ENCODE measurements around the gene HMG20A. TPM values are rescaled to one million over a fixed set of nuclear protein-coding genes. Genes with fewer than 3 reads are reported as not detected.

Gene HMG20A
- polyA plus RNA-seq, 3 donors = 64.5 to 75.0 (median 74.2) TPM

GRCh38 chr15:77495838-77496596 lies 75.3 kb downstream of the HMG20A start:
- DNase-seq (ENCODE audit: low read depth in 3 of 3, low spot score in 2 of 3) = no peak

GRCh38 chr15:77496715-77497109 lies 76.0 kb downstream of the HMG20A start:
- no peak for DNase-seq (ENCODE audit: low read depth in 3 of 3, low spot score in 2 of 3)

- DNase-seq (ENCODE audit: low read depth in 3 of 3, low spot score in 2 of 3) = no peak
Observed at GRCh38 chr15:77497110-77497737, 76.5 kb downstream of the HMG20A start.

- no peak for DNase-seq (ENCODE audit: low read depth in 3 of 3, low spot score in 2 of 3)
Observed at GRCh38 chr15:77497942-77498361, 77.3 kb downstream of the HMG20A start.

- no peak for DNase-seq (ENCODE audit: low read depth in 3 of 3, low spot score in 2 of 3)
Observed at GRCh38 chr15:77499087-77499760, 78.5 kb downstream of the HMG20A start.

GRCh38 chr15:77500989-77501388 lies 80.3 kb downstream of the HMG20A start:
- no peak for DNase-seq (ENCODE audit: low read depth in 3 of 3, low spot score in 2 of 3)

GRCh38 chr15:77502379-77503095 lies 81.8 kb downstream of the HMG20A start:
- DNase-seq (ENCODE audit: low read depth in 3 of 3, low spot score in 2 of 3) = no peak

- no peak for DNase-seq (ENCODE audit: low read depth in 3 of 3, low spot score in 2 of 3)
Observed at GRCh38 chr15:77503240-77503639, 82.6 kb downstream of the HMG20A start.

- no peak for DNase-seq (ENCODE audit: low read depth in 3 of 3, low spot score in 2 of 3)
Observed at GRCh38 chr15:77503764-77504163, 83.1 kb downstream of the HMG20A start.

- no peak for DNase-seq (ENCODE audit: low read depth in 3 of 3, low spot score in 2 of 3)
Observed at GRCh38 chr15:77504306-77504705, 83.6 kb downstream of the HMG20A start.

- no peak for DNase-seq (ENCODE audit: low read depth in 3 of 3, low spot score in 2 of 3)
Observed at GRCh38 chr15:77504871-77505270, 84.2 kb downstream of the HMG20A start.

GRCh38 chr15:77505556-77505955 lies 84.9 kb downstream of the HMG20A start:
- no peak for DNase-seq (ENCODE audit: low read depth in 3 of 3, low spot score in 2 of 3)

- DNase-seq (ENCODE audit: low read depth in 3 of 3, low spot score in 2 of 3) = no peak
Observed at GRCh38 chr15:77506311-77507142, 85.8 kb downstream of the HMG20A start.

GRCh38 chr15:77507143-77507897 lies 86.6 kb downstream of the HMG20A start:
- DNase-seq (ENCODE audit: low read depth in 3 of 3, low spot score in 2 of 3) = no peak

GRCh38 chr15:77507911-77508310 lies 87.2 kb downstream of the HMG20A start:
- no peak for DNase-seq (ENCODE audit: low read depth in 3 of 3, low spot score in 2 of 3)

- DNase-seq (ENCODE audit: low read depth in 3 of 3, low spot score in 2 of 3) = no peak
Observed at GRCh38 chr15:77508541-77509243, 88.0 kb downstream of the HMG20A start.

- no peak for DNase-seq (ENCODE audit: low read depth in 3 of 3, low spot score in 2 of 3)
Observed at GRCh38 chr15:77510066-77511057, 89.7 kb downstream of the HMG20A start.

- no peak for DNase-seq (ENCODE audit: low read depth in 3 of 3, low spot score in 2 of 3)
Observed at GRCh38 chr15:77511869-77512268, 91.2 kb downstream of the HMG20A start.
